NCI-H2171 treated with DMSO at 0.1 percent for 48 hours (cell line): Measurements from ENCODE around the gene CPNE5.

Experiments
- DNase-seq: peaks from one replicate; lab custom pipeline; 2025; lab: John Stamatoyannopoulos, UW

The CPNE5 gene

DNA sequence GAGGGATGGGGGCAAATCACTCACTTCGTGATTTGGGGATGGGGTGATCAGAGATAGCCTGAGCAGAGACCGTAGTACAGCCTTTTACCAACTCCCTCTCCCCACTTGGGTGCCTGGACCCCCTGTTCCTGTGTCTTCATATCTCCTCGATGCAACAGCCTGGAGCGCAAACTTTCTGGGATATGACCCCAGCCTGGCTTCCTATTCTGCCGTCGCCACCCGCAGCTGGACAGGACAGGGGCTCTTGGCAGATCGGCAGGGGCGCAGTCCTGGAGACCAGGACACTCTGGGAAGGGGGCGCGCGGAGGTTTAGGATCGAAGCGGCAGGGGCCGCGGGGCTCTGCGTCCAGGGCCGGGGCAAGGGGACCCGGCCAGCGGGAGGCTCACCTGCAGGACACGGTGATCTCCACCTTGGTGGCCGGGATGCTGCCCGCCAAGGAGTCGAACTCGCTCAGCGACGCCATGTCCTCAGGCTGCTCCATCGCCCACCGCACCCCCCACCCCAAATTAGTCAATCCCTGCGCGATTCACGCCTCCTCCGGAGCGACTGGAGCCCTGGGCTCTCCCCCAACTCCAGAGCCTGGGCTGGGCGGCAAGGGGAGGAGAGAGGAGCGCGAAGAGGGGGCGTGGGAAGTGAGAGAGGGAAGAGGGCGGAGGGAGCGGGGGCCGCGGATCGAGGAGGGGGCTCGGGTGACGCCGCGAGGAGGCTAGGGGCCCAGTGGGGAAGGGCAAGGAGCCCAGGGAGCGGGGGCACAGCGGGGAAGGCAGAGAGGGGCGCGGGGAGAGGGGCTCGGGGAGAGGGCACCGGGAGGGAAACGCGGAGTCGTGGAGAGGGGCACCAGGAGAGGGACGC lies at the start of gene CPNE5:
CPNE5 (minus strand) TSS at position 549 of the 853 bp plus-strand sequence; CDS start at position 482, 67 bp downstream.
- peak; percentile 38 for DNase-seq

DNA sequence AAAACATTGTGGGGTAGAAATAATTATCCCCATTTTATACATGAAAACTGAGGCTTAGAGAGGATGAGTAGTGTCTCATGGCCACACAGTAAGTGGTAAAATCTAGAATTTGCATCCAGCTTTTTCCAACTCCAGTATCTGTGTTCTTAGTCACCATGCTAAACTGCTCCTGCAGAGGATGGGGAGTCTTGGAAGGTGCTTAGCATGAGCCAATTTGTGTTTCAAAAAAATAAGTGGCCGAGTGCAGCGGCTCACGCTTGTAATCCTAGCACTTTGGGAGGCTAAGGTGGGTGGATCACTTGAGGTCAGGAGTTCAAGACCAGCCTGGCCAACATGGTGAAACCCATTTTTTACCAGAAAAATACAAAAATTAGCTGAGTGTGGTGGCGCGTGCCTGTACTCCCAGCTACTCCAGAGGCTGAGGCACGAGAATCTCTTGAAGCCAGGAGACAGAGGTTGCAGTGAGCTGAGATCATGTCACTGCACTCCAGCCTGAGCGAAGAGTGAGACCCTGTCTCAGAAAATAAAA lies 48.9 kb upstream of the CPNE5 start:
- no peak for DNase-seq

DNA sequence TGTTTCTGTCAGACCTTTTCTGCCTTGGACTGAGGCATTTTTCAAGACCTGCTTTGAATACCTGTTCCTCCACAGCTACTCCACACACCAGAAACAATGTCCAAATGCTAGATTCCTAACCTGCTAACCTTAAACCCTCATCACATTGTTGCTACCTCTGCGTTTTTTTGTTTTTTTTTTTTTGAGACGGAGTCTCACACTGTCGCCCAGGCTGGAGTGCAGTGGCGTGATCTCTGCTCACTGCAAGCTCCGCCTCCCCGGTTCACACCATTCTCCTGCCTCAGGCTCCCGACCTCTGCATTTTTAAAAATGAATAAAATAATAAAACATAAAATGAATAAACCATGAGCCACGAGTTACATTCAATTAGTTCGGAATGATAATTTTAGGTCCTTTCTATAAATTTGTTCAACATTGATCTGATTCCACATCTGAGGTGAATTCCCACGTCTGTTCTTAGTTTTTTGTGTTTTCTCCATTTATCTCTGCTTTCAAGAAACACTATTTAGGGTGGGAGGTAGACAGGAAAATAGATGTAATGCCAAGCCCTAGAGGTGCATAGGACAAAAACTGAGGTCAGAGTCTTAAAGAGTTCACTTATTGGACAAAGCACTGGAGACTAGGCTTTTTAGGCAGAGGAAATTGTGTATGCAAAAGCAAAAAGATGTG lies 47.8 kb upstream of the CPNE5 start:
- no peak for DNase-seq

DNA sequence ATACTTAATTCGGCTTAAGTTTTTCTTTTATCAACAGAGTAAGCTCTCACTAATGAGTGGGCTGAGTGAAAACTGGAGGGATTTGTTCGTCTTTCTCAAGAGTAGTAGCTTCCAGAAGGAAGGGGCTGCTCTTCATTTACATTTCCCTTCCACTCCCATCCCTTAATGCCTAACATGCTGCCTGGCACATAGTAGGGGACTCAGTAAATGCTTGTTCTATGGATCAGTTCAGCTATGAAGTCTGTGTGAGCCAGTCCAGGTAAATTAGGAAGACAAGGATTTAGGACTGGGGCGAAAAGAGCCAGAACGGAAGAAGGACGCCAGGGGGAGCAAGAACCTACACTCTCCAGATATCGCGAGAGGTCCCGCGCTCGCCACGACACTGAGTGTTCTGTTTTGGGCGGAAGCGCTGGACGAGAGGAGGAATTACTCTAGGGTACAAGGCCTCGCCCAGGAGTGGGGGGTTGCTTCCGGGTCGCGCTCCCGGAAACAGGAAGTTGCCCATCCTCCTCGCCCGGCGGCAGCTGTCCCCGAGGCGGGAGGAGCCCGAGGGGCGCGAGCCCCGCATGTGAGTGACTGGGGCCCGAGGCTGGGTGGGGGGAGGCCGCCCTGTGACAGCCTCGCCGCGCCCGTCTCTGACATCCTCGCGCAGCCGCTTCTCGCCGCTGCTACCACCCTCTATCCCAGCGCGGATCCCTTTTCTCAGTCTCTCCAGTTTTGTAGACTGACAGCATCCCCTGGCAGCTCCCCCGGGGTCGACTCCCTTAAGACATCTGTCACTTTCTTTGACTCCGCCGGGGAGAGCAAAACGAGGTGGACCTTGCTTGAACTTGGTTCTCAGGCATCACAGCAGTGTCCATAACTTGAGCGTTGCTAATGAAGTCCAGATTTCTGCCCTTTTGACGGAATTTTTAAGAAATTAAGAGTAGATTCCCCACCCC lies 46.5 kb upstream of the CPNE5 start, which contains the start of gene C6orf89:
C6orf89 (plus strand) TSS at position 492 of the 941 bp plus-strand sequence. CDS start 13,493 bp downstream, outside the sequence.
- DNase-seq, result peak; percentile 99

DNA sequence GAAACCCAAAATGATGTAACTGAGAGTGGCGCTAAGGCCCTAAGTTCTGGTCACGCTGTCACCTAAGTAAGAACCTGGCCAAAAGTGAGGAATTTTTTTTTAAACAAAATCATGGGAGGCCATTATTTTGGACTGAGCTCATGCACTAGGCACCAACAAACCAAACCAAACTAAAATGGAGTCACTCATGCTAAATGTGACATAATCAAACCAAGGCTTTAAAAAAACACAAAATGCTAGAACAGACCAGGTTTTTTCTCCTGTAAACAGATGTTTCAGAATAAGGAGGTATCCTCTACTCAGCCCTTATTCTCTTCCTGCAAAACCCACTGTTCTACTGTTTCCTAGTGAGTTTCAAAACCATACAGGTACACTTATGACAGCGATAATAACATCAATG lies 45.4 kb upstream of the CPNE5 start:
- no peak for DNase-seq

DNA sequence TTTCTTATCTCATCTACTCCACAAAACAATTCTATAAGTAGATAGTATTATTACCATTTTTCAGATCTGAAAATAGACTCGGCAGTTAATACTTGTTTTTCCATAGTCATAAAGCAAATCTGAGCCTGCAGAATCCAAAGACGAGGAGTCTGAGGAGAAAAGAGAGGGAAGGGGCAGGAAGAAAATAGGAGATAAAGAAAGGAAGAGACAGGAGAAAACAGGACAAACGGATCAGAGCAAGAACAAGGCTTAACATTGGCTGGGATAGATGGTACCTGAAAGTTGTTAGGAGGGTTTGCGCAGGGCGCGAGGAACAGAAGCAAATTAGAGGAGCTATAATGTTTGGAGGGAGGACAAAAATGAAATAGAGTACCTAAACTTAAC lies 36.0 kb upstream of the CPNE5 start:
- DNase-seq, result no peak

DNA sequence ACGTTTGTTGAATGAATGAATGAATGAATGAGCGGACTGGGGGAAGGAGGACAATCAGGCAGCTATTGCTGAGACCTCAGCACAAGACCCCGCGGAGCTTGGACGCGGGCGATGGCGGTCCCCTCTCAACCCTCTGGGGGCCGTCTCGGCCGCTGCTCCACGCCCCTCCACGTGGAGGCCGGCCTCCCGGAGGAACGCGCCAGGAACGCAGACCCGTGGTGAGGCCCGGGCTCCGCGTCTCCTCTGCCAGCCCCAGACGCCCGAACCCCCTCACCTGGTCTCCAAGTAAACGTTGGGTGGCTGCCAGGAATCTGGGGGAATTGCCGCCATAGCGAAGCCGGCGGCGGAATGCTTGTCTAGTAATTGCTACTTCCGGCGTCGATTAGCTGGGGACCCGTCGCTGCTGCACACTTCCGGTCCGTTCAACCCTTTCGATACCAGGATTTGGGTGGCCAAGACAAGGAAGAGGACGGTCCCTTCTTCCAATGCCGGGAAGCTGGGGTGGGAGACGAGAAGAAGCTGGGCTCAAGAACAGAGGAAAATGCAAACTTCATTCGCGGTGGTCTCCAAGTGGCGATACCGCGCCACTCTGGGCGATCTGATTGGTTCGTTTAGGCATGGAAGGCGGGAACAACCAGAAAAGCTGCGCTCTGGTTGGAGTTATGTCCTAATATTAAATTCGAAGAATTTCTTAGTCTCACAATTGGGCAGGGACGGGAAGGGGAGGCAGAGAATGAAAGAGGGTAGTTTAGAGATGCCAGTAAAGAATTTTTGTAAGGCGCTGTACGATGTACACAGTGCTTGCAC lies 35.4 kb upstream of the CPNE5 start, which contains the start of gene PPIL1:
PPIL1 (minus strand) TSS at position 361 of the 807 bp plus-strand sequence; CDS start at position 330, 31 bp downstream.
- DNase-seq, result peak; percentile 98

DNA sequence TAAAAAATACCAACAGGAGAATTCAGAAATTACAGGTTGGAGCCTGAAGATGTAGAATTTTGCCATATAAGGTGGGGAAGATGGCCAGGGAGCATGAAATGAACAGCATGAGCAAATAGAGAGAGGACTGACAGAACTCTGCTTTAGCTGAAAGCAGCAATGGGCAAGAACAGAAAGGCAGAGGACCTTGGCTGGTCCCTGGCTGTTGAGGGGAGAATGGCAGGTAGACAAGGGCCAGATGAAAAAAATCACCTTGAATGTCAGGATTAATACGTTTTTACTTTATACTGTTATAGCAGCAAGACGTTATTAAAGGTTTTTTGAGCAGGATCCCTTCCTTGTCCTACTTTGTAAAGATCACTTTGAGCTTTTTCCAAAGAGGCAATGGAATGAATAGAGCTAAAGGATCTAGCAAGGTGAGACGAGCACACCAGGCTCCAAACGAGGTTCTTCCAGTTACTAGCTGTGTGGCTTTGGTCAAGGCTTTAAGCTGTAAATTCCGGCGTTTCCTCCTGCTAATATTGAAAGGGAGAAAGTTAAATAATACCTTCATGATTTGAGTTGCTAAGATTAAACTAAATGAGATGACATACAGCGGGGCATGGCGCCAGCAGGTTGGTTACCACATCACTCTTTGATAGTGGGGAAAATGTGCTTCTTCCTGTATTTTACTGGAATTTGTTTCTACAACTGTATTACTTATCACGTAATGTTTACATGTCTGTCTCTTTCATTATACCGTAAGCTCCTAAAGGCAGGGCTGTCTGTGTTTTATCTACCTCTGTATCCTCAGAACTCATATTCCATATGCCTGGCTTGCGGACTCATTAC lies 34.6 kb upstream of the CPNE5 start:
- DNase-seq, result peak; percentile 55

DNA sequence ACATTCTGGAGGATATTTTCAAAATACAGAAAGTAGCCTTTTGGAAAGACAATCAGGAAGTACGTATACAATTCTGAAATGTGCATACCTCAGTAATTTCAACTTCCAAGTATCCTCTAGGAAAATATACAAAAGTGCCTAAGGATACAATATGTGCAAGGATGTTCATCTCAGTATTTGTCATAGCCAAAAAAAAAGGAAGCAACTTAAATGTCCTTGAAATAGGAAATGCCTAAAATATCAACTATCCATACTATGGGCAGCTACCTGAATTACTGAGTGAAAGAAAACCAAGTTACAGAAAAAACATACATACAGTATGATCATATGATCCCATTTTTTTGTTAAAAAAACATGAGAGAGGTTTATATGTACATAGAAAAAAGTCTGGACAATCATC lies 33.9 kb upstream of the CPNE5 start:
- no peak for DNase-seq

DNA sequence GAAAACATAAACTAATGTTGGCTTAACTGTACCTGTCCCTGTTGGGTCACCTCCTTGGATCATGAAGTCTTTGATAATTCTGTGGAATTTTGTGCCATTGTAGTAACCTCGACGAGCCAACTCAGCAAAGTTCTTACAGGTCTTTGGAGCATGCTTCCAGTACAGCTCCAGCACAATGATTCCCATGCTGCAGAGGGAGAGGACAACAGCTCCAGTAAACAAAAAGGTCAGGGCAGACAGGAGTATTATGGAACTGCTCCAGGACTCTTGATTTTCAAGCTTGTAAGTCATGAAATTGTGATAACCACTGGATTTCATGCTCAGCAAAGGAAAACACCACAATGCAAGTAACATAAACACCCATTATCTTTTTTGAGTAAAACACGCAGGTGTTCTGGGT lies 32.4 kb upstream of the CPNE5 start:
- no peak for DNase-seq

DNA sequence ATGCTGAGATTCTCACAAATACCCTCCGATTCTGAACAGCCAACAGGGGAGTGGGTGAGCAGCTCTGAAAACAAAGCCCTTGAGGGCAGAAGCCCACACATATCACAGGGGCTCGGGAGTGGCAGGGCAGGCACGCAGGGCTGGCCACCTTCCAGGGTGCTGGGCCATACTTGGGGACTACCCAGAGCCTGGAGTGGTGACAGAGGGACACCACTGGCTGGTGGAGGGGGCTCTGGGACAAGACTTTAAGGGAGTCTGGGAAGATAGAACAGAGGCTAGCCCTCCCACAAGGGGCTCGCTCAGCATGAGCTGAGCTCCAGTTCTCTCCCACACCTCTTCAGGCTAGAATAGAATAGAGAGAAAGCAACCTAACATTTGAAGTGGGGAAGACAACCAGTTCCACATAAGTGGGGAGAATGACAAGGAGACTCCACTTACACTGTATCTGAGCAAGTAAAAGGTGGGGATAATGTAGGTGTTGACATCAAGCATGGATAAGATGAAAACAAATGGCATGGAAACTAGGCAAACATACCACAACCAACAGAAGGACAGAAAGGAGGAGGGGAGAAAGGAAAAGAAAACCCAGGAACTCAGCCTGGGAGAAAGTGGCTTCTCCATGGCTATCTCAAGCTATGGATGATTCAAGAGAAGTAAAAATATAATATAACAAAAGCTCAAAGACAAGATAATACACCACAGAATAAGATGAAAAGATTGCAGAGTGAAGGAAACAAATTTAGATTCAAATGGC lies 28.4 kb upstream of the CPNE5 start:
- DNase-seq, result no peak

DNA sequence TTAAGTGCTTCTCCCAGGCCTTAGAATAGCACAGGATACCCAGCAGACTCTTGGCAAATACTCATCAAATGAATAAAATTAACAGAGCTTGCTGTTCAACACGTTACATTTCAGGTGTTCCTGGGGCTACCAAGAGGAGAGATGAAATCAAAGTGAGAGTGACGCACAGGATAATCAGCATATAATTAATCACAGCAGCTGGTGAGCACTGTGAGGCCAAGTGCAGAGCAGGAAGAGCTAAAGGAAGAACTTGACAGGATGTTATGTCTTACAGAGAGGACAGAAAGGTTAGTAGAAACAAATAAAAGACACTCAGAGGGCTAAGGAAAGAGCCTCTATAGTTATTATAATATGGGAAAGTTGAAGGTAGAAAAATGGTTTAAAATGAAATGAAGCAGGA lies 26.6 kb upstream of the CPNE5 start:
- no peak for DNase-seq

DNA sequence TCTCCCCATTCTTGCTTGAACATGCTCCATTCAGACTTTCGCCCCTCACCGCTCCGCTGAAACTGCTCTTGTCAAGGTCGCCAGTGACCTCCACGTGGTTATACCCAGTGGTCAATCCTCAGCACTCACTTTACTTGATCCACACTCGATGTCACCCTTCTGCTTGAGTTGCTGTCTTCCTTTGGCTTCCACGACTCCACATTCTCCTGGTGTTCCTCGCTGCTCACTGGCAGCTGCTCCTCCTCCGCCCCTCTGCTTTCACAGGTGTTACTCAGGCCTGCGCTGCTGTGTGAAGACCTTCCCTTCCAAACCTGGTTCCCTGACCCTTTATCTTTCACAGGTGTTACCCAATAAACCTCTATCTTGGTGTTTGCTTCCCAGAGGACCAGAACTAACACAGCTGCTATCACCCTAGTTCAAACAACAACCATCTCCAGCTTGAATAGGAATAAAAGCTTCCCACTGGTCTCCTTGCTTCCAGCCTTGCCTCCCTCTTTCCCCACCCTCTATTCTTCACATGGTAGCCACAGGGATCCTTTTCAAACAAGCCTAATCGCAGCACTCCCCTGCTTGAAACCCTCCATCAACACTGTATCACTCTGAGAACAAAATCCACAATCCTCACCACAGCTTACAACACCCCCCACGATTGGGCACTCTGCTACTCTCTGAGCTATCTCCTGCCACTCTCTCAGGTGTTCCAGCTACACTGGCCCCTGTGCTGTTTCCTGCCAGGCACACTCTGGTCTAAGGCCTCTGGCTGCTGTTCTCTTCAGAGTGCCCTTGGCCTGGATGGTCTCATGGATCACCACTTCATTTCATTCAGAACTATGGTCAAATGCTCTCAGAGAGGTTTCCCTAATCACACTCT lies 24.7 kb upstream of the CPNE5 start:
- DNase-seq, result no peak

DNA sequence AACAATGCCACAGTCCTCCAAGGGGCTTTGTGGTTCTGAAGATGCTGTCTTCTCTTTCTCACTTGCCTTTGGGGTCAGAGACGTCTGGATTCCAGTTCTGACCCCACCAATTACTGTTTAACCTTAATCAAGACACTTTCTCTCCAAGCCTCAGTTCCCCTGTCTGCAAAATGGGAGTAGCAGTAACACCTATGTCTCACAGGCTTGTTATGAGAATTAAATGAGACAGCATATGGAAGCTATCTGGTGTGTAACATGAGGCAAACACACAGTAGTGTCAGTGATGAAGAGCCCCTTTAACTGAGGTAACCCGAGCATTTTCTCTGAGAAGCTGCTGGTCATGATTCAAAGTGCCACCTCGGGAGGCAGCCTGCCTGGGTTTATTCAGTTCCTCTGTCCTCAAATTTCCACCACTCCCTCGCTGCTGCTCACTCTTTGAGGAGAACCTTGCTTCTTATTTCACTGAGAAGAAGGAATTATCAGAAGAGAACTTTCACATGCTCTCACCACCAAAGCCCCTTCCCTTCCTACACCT lies 23.7 kb upstream of the CPNE5 start:
- DNase-seq, result no peak

DNA sequence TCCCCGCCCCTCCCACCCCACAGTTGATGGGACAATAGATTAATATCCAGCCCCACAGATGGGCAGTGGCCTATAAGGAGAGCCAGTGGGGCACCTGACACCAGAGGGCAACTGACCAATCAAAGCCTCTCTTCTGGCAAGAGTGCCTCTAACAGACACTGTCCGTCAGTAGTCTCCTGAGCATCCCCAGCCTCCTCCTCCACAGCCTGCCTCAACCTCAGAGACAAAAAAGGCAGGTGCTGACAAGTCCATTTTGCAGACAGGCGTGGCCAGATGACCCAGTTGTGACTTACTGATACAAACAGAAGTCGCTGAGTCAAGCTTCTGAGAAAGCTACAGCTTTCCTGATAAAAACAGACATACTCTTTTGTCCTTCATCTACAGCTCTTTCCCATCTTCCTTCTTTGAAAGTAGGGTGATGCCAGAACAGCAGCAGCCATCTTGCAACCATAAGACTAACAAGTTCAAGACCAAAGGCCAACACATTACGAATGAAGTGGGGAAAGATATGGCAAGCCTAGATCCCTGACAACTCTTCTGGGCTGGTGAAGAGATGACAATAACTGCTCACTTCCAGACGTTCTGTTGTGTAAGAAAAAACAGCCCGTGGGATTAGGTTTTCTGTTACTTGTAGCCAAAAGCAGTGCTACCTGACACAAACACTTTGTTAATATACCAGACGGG lies 23.1 kb upstream of the CPNE5 start:
- DNase-seq, result no peak

DNA sequence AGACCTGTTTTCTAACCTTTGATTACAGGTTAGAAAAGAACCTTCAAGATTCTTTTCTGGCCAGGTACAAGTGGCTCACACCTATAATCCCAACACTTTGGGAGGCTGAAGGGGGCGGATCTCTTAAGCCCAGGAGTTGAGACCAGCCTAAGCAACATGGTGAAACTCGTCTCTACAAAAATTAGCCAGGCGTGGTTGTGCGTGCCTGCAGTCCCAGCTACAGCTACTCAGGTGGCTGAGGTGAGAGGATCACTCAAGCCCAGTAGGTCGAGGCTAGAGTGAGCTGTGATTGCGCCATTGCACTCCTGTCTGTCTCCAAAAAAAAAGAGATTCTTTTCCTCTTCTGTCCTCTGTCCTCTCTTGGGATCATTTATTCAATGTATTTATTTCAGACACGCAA lies 20.9 kb upstream of the CPNE5 start:
- DNase-seq, result no peak

DNA sequence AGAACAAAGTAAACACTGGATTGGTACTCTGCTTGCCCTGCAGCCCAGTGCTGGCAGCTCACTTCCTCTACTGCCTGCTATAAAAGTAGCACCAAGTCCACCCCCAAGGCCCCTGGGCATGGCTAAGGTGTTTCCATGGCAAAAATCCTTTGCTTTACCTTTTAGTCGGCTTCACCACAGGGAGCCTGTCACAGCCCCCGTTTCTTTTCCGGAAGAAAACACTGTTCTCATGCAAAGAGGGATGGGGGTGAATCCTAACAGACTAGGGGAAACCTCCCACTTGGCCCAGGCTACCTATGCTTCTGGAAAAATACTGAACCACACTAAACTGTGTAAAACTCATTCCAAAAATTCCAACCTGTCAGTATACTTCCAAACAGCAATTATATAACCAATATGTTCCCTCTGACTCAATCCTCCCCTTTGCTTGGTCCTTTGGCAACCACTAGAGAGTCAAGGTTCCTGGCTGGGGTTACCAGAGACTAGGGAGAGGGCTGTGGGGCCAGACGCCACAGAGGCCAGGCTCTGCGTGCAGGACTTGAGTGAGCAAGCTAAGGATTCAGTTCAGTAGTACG lies 19.2 kb upstream of the CPNE5 start:
- DNase-seq, result no peak
